MM.1S (cell line): ENCODE results near the gene SPRED2.

Experiments used
- CTCF ChIP-seq: fragments of 300-600 bp; sonication (generic); IDR thresholded peaks from 2 replicates; pipeline ENCODE4 v1.5.1; 2016; ENCODE audit warnings: antibody characterized with exemption, low read length, mixed read lengths
- EZH2 ChIP-seq: fragments of 300-600 bp; sonication (generic); optimal IDR thresholded peaks from 2 replicates; pipeline ENCODE3; 2017; ENCODE audit warnings: low read depth, mild to moderate bottlenecking, antibody characterized with exemption, low read length, mixed read lengths
- EZH2phosphoT487 ChIP-seq: fragments of 300-600 bp; sonication (generic); IDR thresholded peaks from 2 replicates; pipeline ENCODE4 v1.6.1; 2018; ENCODE audit warnings: antibody characterized with exemption, low read length

GRCh38 chr2:65277791-65278483 is 154.5 kb downstream of the SPRED2 start:
- TF ChIP-seq CTCF = no peak
- no peak for TF ChIP-seq EZH2
- TF ChIP-seq EZH2phosphoT487 = no peak
